Stimulated activated CD4-positive, alpha-beta T cell treated with anti-CD3 and anti-CD28 coated beads, Interleukin-2, amount 100 ng/mL, for 48 hours (primary cell): ENCODE measurements around the gene PDCD5.
"Not testable (repeated sequence)": the region's sequence is repeated elsewhere in the genome, so short reads cannot be mapped to it uniquely, and the experiment has no call there.

ENCODE experiments used
- DNase-seq, 2 donors: peaks; one replicate each; pipeline ENCODE4 v3.0.0-alpha.2; 2020

Gene PDCD5, protein sequence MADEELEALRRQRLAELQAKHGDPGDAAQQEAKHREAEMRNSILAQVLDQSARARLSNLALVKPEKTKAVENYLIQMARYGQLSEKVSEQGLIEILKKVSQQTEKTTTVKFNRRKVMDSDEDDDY

DNA sequence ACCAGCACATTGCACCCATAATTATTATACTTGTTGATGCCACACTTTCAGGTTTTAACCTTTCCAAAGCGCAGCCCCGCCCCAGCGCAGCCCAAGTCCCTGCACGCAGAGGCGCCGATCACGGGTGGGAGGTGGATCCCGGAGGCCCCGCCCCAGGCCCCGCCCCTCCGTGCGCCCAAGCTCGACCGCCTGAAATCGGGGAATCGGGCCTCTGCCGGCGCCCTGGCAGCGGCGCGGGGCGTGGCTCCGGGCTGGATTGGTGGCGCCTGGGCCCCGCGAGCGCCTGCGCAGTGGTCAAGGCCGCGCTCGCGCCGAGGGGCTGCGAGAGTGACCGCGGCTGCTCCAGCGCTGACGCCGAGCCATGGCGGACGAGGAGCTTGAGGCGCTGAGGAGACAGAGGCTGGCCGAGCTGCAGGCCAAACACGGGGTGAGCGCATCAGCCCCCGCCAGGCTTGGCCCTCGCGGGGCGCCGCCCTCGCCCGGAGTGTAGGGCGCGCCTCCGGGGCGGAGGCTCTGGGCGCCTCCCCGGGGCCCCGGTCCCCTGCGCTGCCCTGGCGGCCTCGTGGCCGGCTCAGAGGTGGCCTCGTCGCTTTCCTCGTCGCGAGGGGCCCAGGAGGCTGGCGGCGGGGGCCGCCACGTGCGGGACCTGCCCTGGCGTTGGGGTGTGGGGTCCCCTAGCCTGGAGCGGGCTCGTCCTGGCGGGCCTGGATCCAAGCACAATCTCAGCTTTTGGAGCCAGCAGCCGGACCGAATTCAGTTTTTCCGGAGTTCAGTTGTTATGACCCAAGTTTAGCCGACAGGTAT is at the start of gene PDCD5:
Gene PDCD5, plus strand, starts transcription at position 290 of the 804 bp plus-strand sequence. Its CDS starts 72 bp downstream, at position 362.
- peak; percentile 93 to 97 for DNase-seq

DNA sequence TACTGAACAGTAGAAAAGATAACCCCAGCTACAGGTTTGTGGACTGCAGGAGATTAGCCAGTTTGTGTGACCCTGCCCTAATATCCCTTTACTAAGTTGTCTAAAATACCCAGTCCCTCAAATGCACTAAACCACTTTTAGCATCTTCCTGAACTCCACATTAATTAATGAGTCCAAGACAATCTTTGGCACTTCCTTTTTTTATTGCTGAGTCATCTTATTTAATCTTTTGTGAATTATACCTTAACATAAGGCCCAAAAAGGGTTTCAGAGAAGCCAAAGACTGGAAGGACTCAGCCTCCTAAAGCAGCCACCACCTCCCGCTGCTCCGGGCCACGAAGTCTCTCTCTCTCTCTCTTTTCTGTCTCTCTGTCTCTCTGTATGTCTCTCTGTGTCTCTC is 48.8 kb upstream of the PDCD5 start:
- no peak for DNase-seq

DNA sequence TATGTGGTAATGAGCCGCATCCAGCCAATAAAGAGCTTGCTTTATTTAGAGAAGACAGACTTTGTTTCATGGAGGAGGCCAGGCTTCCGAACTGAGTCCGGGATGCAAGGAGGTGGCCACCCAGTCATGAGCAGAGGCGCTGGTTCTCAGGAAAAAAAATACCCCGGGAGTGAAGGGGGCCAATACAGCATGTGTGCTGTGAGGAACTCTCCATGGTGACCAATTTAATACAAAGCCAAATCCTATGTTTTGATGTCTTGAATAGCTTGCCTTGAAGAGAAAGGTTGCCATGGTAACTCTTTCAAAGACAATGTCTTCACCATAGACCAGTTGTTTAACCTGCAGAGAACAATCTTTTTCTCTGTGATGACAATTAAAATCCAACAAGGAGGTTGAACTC is 43.4 kb upstream of the PDCD5 start:
- no peak for DNase-seq

DNA sequence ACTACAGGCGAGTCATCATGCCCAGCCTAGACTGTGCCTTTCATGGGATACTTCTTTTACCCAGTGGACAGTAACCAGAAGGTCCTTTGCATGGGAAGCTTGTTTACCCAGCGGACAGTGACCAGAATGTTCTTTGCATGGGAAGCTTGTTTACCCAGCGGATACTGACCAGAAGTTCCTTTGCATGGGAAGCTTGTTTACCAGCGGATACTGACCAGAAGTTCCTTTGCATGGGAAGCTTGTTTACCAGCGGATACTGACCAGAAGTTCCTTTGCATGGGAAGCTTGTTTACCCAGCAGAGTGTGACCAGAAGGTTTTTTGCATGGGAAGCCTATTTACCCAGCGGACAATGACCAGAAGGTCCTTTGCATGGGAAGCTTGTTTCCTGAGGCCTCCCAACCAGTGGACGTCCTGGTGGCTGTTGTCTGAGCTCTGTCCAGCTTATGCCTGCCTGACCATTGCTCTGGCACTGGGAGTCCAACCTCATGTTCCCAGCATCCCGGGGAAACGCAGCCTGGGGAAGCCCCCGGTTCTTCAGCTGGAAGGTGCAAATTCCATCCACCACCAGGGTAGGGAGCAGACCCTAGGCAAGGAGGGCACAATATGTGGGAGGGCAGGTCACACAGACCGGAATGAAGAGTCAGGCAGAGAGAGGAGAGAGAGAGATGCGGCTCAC is 41.6 kb upstream of the PDCD5 start:
- no peak for DNase-seq

DNA sequence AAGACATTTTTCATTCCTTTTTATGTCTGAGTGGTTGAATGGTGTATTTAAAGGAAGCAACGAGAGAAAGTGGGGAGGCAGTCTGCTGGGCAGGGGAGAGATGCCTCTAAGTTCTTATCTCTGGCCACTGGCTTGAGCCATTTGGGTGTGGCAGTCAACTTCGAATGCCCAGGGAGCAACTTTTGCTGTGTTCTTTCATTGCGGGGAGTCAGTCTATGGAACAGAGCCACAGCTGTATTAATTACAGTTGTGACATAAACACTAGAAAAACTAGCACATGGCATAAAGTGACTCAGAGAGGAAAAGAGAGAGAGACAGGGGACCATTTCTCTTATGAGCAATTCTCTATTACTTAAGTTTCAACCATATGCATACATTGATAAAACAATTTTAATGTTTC is 40.4 kb upstream of the PDCD5 start:
- DNase-seq, result no peak

DNA sequence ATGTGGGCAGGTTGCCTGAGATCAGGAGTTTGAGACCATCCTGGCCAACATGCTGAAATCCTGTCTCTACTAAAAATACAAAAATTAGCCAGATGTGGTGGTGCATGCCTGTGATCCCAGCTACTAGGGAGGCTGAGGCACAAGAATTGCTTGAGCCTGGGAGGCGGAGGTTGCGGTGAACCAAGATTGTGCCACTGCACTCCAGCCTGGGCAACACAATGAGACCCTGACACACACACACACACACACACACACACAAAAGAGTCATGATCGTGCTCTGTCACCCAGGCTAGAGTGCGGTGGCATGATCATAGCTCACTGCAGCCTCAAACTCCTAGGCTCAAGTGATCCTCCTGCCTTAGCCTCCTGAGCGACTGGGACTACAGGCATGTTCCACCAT is 39.6 kb upstream of the PDCD5 start:
- not testable (repeated sequence) for DNase-seq

DNA sequence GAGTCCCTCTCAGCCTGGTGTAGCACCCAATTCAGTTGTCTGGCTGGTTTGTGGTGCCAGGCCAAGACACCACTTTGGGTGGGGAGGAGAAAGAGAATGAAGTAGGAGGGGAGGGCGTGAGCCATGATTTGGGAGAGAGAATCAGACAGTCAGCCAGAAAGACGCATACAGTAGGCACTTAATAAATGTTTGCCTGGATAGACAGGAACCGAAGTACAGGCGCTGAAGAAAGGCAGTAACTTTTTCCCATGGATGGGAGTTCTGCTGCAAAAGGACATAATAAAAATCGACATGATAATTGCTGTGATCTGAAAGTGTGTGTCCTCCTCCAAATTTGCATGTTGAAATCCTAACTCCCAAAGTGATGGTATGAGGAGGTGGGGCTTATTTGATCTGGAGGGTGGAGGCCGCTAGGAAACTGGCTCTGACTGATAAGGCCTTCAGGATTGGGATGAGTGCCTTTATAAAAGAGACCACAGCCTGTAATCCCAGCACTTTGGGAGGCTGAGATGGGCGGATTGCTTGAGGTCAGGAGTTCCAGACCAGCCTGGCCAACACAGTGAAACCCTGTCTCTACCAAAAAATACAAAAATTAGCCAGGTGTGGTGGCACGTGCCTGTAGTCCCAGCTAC is 38.4 kb upstream of the PDCD5 start:
- no peak for DNase-seq

DNA sequence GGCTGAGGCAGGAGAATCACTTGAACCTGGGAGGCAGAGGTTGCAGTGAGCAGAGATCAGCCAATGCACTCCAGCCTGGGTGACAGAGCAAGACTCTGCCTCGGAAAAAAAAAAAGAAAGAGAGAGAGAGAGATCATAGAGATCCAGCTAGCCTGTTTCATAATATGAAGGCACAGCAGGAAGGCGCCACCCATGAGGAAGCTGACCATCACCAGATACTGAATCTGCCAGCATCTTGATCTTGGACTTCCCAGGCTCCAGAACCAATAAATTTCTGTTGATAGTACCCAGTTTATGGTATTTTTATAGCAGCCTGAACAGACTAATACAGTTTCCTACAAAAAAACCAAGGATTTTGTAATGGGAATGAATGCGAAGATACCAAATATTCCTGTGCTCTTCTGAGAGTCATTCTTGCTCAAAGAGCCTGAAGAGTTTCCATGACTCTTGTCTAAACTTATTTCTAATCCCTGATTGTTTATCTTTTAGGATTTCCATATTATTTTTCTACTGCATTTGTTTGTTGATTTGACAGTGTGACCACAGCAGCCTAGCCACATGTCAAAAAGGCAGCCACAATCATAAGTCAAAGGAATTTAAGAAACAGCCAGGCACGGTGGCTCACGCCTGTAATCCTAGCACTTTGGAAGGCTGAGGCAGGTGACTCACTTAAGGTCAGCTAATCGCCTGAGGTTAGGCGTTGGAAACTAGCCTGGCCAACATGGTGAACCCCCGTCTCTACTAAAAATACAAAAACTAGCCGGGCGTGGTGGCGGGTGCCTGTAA is 37.7 kb upstream of the PDCD5 start:
- DNase-seq, result no peak

DNA sequence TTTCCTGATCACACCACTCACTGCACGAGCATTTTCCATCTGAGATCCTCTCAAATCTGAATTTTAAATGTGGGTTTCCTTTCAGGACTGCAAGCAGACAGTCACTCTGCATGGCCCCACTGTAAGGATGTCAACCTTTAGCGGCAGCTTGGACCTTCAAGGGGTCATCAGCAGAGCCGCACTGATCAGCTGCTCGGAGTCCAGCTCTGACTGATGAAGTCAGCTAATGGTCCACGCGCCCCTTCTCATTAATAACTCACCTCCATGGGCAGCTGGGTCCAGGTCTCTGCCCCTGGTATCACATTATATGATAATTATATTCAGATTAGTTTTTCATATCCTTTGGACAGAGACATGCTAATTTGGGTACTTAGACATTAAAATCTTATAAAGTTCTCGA is 36.1 kb upstream of the PDCD5 start:
- DNase-seq, result no peak

DNA sequence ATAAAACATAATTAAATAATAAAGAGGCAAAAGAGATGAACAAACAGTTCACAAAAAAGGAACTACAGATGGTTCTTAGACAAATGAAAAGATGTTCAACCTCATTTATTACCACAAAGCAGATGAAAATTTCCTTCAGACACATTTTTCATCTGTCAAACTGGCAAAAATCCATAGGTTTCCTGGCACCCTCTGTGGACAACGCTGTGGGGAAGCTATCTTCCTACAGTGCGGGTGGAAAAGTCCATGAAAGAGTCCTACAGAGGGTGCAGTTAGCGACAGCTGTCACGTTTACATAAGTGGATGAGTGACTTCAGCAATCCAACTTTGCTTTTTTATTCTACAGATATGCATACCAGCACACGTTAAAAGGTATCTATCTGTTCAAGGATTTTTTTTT is 30.3 kb upstream of the PDCD5 start:
- DNase-seq, result no peak

DNA sequence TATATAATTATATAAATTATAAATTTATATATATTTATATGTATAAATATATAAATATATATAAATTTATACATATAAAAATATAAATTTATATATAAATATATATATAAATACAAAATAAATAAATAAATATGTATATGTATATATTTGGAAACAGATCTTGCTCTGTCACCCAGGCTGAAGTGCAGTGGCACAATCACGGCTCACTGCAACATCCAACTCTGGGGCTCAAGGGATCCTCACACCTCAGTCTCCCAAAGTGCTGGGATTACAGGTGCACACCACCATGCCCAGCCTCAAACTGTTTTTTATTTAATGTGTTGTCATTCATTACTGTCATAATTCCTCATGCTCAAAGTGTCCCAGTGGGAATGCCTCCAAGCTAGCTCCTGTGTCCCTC is 25.2 kb upstream of the PDCD5 start:
- DNase-seq, result no peak

DNA sequence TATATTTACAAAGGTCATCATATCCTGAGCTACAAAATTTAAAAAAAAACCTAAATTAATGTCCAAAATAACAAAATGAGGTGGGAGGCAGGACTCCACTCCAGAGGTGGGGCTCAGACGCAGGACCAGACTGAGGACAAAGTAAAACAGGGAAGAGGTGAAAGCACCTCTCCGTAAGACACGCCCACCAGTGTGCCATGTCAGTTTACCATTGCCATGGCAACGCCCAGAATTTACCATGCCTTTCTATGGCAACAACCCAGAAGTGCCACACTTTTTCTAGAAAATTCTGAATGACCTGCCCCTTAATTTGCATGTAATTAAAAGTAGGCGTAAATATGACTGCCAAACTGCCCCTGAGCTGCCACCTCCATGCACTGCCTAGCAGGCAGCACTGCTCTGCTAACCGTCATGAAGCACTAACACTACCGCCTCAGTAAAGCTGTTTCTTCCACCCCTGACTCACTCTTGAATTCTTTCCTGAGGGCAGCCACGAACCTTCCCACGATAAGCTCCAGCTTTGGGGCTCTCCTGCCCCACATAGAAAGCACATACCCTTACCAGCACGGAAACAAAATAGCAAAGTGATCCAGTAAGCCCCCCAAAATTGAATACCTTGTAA is 22.3 kb upstream of the PDCD5 start:
- DNase-seq, result no peak

DNA sequence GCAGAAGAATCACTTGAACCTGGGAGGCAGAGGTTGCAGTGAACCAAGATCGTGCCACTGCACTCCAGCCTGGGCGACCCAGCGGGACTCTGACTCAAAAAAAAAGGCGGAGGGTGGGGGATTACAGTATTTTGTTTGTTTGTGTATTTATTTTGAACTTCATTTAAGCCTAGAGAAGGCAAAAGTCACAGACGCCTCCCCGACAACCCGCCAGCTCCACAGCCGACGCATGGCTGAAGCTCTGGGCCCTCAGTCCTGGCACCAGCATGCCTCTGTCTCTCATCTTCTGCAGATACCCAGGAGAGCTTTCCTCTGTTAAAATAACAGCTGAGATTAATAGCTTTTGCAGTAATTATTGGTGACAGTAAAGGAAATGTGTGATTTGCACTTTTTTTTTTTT is 17.2 kb upstream of the PDCD5 start:
- DNase-seq, result no peak

DNA sequence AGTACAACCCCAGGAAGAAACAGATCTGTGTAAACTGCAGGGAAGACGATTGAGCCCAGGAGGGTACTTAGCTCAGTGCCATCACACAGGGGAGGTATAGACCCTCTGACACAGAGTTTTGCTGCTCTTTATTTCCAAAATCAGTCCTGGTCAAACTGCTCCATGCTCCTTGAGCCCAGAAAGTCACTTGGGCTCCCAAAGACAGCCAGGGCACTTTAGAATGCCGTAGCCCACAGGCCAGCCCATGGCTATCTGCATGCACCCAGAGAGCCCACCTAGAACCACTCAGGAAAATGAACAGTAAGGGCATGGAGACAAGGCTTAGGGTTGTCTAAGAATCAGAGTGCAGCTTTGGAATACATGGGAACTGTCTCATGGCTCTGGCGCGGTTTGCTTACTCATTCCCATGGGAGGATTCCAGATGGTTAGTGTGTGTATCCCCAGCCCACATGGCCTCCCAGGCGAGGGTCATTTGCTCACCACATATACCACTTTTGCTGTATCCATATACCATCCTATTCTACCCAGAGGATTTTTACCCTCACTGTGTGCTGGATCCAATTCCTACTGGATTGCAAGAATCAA is 14.7 kb upstream of the PDCD5 start:
- DNase-seq, result no peak

DNA sequence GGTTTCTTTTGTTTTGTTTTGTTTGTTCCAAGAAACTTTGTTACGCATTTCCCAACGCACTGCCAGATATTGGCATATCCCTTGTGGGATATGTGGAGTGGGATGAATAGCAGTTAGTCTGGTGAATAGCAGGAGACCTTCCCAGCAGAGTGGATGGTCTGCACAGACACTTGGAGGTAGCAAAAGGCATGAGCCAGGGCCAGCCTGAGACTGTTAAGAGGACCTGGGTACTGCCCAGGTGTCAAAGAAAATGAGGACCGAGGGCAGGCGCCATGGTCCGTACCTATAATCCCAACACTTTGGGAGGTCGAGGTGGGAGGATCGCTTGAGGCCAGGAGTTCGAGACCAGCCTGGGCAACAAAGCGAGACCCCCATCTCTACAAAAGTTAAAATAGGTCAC is 13.5 kb upstream of the PDCD5 start:
- no peak for DNase-seq

DNA sequence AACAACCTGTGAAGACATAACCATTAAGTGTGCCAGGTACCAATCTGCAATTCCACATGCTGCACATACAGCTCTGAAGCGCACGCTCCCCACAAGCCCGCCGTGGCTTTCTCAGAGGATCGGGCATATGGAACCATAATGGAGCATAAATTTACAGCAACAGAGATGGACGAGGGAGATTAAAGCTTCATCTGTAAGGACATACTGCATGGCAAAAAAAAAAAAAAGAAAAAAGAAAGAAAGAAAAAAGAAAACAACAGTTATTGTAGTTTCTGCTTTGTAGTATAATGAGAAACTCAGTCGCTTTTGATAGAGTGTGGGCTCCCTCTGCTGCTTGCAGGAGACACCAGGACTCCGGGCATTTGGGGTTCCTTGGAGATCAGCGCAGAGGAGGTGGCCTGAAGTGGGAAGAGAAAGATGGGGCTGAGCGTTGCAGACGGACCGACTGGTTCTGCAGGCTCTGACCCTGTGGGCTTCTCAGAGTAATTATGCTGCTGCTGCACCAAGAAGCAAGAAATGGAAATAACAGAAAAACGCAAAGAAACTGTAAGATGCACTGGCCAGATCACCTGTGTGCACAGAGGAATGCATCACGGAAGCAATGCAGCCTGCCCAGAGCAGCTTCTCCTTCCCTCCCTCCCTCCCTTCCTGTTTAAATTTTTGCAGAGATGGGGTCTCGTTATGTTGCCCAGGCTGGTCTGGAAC is 10.8 kb upstream of the PDCD5 start:
- DNase-seq, result peak; percentile 19 to 20

DNA sequence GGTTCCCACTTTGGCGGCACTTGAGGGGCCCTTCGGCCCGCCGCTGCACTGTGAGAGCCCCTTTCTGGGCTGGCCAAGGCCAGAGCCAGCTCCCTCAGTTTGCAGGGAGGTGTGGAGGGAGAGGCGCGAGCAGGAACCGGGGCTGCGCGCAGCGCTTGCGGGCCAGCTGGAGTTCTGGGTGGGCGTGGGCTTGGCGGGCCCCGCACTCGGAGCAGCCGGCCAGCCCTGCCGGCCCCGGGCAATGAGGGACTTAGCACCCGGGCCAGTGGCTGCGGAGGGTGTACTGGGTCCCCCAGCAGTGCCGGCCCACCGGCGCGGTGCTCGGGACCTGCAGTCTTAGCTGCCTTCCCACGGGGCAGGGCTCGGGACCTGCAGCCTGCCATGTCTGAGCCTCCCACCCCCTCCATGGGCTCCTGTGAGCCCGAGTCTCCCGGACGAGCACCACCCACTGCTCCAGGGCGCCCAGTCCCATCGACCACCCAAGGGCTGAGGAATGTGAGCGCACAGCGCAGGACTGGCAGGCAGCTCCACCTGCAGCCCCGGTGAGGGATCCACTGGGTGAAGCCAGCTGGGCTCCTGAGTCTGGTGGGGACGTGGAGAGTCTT is 9.4 kb upstream of the PDCD5 start:
- DNase-seq, result not testable (repeated sequence)

DNA sequence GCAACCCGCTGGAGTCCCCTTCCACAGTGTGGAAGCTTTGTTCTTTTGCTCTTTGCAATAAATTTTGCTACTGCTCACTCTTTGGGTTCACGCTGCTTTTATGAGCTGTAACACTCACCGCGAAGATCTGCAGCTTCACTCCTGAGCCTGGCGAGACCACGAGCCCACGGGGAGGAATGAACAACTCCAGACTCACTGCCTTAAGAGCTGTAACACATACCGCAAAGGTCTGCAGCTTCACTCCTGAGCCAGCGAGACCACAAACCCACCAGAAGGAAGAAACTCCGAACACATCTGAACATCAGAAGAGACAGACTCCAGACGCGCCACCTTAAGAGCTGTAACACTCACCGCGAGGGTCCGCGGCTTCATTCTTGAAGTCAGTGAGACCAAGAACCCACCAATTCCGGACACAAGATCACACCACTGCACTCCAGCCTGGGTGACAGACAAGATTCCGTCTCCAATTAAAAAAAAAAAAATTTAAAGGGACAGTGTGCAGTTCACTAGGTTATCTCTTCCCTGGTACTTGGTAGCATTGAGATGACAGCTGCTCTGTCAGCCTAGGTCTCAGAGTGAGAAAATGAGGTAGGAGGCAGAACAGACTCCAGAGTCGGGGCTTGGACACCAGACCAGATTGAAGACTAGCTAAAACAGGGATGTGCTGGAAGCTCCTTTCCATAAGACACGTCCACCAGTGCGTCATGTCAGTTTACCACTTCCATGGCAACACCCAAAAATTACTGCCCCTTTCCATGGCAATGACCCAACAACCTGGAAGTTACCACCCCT is 8.1 kb upstream of the PDCD5 start:
- not testable (repeated sequence) for DNase-seq

DNA sequence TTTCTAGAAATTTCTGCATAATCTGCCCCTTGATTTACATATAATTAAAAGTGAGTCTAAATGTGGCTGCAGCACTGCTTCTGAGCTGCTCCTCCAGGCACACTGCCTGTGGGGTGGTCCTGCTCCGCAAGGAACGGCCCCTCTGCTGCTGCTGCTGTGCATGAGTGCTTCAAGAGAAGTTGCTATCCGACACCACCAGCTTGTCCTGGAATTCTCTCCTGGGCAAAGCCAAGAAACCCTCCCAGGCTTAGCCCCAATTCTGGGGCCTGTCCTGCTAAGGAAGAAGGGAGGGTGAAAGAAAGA is 7.5 kb upstream of the PDCD5 start:
- no peak for DNase-seq

DNA sequence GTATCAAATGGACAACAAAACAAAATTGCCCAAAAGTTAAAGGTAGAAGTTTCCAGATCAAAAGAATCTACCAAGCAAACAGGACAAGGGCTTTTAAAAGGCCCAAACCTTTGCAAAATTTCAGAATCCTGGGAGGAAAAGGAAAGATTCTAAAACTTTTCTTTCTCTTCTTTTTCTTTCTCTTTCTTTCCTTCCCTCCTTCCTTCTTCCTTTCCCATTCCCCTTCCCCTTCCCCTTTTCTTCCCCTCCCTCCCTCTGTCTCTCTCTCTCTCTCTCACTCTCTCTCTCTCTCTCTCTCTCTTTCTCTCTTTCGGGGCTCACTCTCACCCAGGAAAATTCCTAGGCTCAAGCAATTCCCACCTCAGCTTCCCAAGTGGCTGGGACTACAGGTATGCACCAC is 4.2 kb upstream of the PDCD5 start:
- no peak for DNase-seq
